Ishikawa (cell line): ENCODE results near the gene CAPRIN2.

Experiments used
- CEBPB ChIP-seq: IDR thresholded peaks from 2 replicates; pipeline ENCODE4 v1.6.1; 2012
- EP300 ChIP-seq: IDR thresholded peaks from 2 replicates; pipeline ENCODE4 v1.6.1; 2012; ENCODE audit warnings: borderline replicate concordance
- FOXM1 ChIP-seq: IDR thresholded peaks from 2 replicates; pipeline ENCODE4 v1.6.1; 2012; ENCODE audit warnings: low read depth, borderline replicate concordance
- MAX ChIP-seq: IDR thresholded peaks from 2 replicates; pipeline ENCODE4 v1.6.1; 2012
- NFIC ChIP-seq: IDR thresholded peaks from 2 replicates; pipeline ENCODE4 v1.6.1; 2012
- RAD21 ChIP-seq: IDR thresholded peaks from 2 replicates; pipeline ENCODE4 v1.6.1; 2012; ENCODE audit warnings: low read depth
- REST ChIP-seq: IDR thresholded peaks from 2 replicates; pipeline ENCODE4 v1.6.1; 2012; ENCODE audit warnings: low read depth, mild to moderate bottlenecking
- TAF1 ChIP-seq: IDR thresholded peaks from 2 replicates; pipeline ENCODE4 v1.6.1; 2012; ENCODE audit warnings: low read depth, mild to moderate bottlenecking
- TCF12 ChIP-seq: IDR thresholded peaks from 2 replicates; pipeline ENCODE4 v1.6.1; 2012; ENCODE audit warnings: low read depth

GRCh38 chr12:30794020-30794419, 39.3 kb upstream of the CAPRIN2 start:
- TF ChIP-seq MAX, result no peak
- TF ChIP-seq EP300, result no peak
- no peak for TF ChIP-seq CEBPB
- TF ChIP-seq NFIC, result no peak
- TF ChIP-seq REST, result no peak
- no peak for TF ChIP-seq TAF1
- TF ChIP-seq FOXM1, result no peak
- TF ChIP-seq RAD21, result no peak
- no peak for TF ChIP-seq TCF12
